GM18867 (cell line): ENCODE measurements around the gene MCM9.
"Not testable (repeated sequence)": the region's sequence is repeated elsewhere in the genome, so short reads cannot be mapped to it uniquely, and the experiment has no call there.

Experiments used
- ATAC-seq: cut with Tn5 transposase; IDR thresholded peaks from one replicate; pipeline ENCODE4 v1.9.1; 2021; ENCODE audit warnings: mild to moderate bottlenecking, moderate library complexity; ENCODE audit not compliant: unreplicated experiment

The MCM9 gene

DNA sequence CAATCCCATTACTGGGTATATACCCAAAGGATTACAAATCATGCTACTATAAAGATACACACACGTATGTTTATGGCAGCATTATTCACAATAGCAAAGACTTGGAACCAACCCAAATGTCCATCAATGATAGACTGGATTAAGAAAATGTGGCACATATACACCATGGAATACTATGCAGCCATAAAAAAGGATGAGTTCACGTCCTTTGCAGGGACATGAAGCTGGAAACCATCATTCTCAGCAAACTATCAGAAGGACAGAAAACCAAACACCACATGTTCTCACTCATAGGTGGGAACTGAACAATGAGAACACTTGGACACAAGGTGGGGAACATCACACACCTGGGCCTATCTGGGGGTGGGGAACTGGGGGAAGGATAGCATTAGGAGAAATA lies 66.1 kb downstream of the MCM9 start:
- not testable (repeated sequence) for ATAC-seq

DNA sequence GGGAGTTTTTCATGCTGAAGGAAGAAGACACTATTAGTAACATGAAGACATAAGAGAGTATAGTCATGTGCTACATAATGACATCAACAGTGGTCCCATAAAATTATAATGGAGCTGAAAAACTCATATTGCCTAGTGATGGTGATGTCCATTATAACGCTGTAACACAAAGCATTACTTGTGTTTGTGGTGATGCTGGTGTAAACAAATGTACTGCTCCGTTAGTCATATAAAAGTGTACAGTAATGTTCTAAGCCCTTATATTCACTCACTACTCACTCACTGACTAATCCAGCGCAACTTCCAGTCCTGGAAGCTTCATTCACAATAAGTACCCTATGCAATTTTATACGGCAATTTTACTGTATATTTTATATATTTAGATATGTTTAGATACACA lies 67.8 kb downstream of the MCM9 start:
- ATAC-seq: no peak

DNA sequence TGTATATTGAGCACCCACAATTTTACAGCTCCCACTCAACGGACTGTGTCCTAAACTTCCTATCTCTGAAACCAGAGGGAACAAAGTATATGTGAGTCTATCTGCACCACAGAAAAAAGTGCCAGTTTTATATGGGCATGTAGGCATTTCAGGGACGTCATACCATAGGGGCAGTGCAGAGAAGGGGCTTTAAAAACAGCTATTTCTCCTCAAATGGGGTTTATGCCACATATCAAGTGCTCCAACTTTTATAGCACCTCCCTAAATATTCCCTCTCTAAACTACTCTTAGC lies 69.9 kb downstream of the MCM9 start:
- no peak for ATAC-seq

DNA sequence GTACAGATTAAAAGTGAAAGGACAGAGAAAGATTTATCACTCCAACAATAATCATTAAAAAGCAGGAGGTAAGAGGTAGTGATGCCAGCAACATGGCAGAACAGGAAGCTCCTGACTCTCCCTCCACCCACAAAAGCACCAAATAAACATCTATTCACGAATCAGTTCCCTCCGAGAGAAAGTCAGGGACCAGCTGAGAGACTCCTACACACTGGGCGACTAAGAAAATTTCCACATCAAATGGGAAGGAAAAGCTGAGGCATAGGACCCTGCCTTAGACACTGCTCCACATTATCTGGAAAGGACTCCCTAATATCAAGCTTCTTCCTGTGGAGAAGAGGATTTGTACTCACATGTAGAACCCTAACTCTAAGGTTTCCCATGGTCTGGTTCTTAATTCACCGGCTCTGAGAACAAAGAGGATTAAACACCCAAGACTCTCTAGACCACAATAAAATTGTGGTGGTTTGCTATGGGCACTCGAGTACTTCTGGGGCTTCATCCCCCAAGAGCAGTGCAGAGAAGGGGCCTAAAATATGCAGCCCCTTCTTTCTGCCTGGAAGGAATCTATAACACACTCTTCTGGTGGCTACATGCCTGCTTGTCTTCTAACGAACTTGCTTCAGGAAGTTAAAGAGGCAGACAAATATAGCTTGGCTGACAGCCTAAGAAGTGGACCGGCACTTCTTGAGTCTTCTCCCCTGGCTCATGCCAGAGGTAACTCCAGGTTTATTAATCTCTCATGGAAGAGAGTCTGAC lies 70.4 kb downstream of the MCM9 start:
- no peak for ATAC-seq

DNA sequence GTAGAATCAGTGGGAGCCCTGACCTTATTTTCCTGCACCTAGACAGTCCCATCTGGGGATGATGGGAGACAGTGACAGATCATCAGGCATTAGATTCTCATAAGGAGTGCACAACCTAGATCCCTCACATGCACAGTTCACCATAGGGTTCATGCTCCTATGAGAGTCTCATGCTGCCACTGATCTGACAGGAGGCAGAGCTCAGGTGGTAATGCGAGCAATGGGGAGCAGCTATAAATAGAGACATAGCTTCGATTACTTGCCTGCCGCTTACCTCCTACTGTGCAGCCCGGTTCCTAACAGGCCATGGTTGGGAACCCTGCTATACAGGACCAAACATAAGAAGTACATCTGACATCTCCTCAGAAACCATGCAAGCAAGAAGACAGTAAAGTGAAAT lies 72.5 kb downstream of the MCM9 start:
- no peak for ATAC-seq

DNA sequence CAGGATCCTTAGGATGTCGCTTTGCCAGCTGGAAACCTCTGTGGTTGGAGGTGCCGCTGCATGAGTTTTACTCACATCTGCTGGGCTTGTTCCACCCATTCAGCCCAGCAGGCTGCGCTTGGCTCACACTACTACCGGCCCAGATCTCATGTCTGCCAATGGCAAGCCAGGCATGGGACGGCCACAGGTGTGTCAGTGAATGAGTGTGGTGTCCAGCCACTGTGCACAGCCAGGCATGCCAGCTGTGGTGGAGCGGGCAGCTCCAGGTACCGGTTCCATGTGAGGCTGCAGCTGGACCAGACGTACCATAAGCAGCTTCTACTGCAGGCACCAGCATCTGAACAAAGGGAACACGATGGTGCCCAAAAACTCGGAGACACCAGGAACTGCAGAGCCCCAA lies 74.1 kb downstream of the MCM9 start:
- no peak for ATAC-seq

DNA sequence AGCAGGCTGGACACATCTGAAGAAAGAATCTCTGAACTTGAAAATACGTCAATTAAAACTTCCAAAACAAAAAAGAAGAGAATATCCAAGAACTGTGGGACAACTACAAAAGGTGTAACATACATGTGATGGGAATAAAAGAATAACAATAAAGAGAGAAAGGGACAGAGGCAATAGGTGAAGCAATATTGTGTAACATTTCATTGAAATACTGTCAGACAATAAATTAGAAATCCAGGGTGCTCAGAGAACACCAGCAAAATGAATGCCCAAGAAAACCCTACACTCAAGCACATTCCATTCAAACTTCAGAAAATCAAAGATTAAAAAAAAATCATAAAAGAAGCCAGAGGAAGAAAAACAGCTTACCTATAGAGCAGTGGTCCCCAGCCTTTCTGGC lies 74.6 kb downstream of the MCM9 start:
- ATAC-seq: no peak

DNA sequence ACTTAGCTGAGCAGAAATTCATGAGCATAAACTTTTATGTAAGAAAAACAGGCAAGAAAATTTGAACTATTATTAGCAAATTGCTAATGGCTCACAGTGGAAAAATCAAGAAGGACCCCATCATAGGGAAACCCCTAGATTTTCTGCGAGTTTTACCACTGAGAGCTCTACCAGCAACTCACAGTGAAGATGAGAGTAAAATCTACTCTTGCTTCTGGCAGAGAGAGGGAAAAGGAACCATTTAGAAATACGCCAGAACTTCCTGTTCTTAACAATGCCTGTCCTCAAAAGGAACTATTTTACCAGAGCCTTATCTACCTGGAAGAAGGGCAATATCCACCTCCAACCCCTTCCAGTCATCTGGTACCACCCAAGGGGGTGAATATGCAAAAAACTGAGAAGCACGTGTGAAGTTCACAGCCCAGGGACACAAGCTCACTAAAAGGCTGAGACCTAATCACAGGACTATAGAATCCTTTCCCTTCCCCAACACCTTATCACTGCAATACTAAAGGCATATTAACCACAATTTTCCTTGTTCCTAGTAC lies 75.4 kb downstream of the MCM9 start:
- no peak for ATAC-seq

DNA sequence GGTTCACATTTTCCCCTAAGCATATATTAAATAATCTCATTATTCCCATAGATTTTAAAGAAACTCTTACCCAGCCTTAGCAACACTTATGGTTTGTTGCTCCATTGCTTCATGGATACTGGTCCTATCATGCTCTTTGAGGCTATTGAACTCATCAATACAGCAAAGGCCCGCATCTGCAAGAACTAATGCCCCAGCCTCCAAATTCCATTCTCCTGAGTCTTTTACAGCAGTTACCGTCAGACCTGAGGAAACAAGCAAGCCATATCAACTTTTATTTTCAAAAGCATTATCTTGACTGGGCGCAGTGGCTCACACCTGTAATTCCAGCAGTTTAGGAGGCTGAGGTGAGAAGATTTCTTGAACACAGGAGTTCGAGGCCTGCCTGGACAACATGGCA lies 78.7 kb downstream of the MCM9 start:
- no peak for ATAC-seq

DNA sequence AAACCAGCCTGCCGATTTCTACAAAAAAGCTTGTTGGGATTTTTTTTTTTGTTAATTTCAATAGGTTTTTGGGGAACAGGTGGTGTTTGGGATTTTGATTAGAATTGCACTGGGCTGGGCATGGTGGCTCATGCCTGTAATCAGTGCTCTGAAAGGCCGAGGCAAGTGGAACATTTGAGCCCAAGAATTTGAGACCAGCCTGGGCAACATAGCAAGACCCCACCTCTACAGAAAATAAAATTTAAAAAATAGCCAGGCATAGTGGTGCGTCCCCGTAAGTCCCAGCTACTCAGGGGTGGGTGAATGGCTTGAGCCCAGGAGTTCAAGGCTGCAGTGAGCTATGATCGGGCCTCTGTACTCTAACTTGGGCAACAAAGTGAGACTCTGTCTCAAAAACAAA lies 81.6 kb downstream of the MCM9 start:
- ATAC-seq: no peak

DNA sequence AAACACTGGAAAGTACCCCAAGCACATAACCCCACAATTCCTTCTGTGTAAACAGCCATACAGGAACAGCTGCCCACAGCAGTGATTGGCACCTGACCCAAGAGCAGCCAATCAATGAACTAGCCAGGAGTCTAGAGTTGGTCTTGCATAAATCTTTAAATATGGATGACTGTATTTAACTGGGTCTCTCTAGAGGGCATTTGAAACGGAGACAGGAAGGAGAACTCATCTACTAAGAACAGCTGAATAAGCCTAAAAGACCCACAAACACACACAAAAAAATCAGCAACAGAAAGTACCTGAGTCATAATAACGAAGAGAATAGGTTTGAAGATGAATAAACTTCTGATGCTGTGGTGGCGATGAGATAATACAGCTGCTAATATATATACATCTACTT lies 90.0 kb downstream of the MCM9 start:
- ATAC-seq: peak; percentile 57

DNA sequence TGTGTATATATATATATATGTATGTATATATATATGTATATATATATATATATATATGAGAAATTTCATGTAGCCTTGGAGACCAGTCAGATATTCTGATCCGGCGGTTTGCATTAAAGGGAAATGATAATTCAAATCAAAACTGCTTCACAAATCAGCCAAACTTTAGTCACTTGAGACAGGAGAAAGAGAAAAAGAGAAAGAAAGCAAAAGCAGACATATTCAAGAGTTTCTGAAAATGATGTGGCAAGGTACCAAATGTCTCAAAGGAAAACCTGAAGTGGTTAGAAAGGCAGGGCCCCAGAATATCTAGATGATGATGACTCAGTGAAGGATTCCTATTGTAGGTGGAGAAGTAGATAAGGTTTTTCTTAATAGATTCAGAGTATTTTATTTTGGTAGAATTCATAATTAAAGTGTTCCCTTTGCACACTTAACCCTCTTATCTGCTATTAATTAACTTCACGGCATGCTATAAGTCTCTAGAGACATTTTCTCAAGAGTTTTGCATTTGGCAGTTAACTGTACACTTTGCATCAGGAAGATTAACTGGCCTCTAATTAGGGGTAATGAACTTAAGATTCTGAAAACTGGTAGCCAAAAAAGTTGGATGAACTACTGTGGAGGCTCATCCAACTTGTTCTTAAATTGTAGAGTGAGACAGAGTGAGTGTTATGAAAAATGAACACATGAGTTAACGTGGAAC lies 91.1 kb downstream of the MCM9 start:
- peak; percentile 91 for ATAC-seq

DNA sequence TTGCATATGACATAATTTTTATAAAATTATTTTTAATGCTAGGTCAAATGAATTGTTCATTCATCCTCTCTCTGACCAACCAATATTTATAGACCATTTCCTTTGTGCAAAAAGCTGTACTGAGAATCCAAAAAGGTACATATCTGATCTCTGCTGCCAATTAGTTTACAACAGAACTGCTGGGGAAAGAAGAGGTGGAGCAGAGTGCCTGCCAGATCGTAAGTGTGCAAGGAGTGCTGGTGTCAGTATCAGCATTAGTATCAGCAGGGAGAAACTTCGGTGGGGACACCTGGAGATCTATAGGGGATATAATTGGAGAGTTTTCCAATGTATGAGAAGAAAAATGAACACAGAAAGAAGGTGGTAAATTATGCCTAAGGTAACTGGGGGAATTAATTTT lies 104.3 kb downstream of the MCM9 start:
- no peak for ATAC-seq

DNA sequence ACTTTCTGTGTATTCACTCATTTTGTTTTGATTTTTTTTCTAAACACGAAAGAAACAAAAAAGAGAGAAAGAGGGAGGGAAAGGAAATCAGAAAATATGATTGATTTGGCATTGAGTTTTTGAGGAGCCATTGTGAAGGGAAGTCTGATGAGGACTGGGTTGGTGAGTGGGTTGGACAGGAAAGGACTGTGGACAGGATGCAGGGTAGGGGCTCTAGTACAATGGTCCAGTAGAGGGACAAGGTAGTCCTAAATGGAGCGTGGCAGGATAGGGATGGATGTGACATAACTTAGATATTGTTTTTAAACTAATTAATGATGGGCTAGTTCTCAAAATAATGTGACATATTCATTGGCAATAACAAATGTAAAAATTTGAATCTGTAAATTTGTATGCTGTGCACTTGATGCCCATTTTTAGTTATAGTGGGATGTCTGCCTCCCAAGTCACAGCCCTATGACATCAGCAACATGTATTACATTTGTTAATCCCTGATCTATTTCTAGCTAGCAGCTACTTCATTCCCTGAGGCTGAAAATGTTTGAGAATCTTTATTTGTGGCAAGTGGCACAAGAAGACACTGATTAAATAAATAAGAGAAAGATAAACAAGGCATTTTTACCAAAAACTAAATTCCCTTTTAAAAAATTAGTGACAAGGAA lies 105.0 kb downstream of the MCM9 start:
- ATAC-seq: no peak

DNA sequence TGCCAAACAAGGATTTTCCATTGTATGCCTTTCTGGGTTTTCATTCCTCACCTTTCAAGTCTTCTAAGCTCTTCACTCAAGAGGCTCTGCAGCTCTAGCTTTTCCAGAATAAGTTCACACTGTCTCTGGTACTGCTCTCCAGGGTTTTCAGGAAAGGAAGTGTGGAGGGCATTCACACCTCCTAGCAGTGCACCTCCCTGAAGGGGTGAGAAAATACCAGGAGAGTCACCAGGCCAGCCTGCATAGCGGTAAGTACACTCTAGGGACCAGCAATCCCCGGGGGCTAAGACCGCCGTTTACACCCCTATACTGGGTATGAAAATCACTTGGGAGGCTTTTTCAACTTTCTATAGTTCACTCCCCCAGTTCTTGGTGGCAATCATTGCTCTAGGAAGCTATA lies 108.9 kb downstream of the MCM9 start:
- ATAC-seq: no peak

DNA sequence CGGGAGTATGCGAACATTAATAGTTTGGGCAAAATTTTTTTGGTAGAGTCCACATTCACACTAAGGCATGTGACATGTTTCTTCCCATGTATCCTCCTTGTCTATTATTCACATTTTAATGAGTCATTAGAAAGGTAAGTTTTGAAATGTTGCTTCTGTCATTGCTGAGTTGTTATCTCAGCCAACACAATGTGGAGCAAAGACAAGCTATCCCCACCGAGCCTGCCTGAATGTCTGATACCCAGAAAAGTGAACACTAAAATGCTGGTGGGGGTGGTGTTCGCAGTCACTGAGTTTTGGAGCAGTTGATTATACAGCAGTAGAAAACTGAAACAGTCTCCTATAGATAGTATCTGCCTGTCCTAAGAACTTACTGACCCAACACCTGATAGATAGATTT lies 109.3 kb downstream of the MCM9 start:
- no peak for ATAC-seq

DNA sequence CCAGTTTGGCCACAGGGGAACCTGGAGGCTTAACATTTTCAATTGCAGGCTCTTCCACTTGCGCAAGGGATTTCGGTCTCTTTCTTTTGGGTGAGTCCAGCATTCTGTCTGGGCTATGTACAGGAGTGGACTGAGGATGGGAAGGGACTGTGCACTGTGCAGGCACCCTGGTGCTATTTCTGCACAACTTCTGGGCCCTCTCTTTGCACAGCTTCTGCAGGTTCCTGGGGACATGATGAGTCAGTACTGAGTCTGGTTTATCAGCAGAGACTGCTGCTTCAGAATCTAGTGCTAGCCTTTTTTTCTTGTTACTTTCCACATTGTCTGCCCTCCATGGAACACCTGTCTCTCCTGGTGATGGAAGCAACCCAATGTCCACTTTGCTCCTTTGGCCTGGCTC lies 119.5 kb downstream of the MCM9 start:
- no peak for ATAC-seq

DNA sequence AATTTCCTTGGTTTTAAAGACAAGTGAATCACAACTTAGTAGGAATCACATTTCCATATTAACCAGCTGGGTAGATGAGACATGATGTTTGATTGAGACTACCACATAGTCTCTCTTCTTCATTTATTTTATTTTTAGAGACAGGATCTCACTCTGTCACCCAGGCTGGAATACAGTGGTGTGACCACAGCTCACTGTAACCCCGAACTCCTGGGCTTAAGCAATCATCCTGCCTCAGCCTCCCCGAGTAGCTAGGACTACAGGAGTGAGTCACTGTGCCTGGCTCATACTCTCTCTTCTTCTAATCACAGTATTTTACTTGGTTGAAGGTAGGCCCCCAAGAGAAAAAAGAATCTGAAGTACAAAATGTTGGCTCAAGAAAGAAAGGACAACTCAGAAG lies 121.2 kb downstream of the MCM9 start:
- ATAC-seq: no peak

DNA sequence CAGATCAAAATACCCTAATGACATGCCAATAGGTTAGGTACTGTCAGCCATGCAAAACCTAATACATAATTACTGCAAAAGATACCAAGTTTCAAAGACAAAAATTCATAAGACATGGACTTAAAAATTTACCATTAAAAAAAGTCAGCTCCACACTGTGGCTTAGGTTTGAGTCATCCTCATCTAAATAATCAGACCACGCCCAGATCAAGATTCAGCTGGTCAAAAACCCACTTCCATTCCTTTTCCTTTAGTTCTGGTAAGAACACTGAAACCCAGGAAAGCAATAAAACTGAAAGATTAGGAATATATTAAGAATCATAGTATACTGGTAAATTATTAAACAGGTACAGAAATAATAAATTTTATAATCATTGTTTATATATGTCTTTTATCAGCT lies 122.0 kb downstream of the MCM9 start:
- ATAC-seq: no peak

DNA sequence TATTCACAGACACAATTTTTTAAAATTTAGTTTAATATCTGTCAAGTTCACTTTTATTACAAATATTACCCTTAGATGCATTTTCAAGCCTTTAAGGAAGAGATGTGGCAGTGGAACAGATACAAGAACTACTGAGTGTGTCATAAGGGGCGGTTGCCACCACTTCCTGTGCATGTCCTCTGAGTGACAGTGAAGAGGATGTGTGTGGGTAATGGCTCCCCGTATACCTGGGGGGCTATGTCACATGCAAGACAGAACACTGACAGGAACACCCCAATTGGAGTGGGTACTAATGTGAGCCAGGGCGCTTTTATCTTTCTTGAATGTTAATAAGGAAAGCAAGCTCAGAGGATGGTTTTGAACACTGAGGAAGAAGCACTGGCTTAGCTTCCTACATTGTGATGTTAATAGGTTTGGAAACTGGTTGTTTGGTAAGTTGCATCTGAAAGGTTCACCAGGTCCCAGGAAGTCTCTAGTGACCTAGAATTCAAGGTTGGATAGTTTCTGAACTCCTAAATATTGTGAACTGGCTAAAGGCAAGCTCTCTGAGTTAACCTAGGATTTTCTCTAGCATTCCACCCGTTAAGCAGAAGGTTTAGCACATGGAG lies 124.4 kb downstream of the MCM9 start:
- ATAC-seq: peak; percentile 96

DNA sequence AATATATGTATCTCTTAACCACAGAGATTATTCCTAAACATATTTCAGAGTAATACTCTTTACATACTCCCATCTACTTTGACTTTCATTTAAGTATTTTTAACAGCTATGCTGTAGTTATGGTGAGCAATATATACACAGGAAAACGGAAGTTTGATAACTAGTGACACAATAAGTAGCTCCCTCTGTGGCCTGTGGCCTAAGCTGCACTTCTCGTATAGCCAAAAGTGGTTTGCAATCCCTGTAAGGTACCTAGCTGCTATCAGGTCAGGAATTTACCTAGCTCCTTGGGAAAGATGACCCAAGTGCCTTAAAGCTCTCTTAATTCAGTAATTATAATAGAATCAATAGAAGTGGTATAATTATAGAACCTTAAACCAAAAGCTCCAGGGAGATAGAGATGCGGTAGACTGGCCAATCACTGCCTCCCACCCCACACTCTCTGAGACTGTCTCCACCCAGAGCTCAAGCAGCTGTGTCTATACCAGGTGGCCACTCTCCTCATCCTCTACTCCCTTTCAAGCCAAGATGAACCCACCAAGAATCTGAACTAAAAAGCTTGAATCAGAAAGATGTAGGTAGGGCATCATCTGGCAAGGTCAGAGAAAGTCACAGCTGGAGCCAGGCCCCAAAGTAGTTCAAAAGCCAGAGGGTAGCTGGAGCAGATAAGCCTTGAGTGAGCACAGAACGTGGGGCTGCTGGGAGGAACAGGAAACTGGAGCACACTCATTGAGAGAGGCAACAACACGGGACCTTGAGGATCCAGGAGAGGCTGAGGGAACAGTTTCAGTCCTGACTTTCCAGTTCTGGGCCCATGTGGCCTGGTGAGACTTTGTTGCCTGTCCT lies 125.9 kb downstream of the MCM9 start:
- no peak for ATAC-seq
